KMS-11 (cell line): Measurements from ENCODE around the gene MOSPD2.

Source experiments
- H2AFZ ChIP-seq: fragments of 200-600 bp; sonication (generic); 2 replicates; pipeline ENCODE4 v1.6.1; 2016; ENCODE audit warnings: antibody characterized with exemption, mixed run types, low read depth
- H3K27ac ChIP-seq: fragments of 200-600 bp; sonication (generic); 2 replicates; pipeline ENCODE4 v1.6.1; 2016; ENCODE audit warnings: mild to moderate bottlenecking, mixed run types
- H3K27me3 ChIP-seq: fragments of 200-600 bp; sonication (generic); 2 replicates; pipeline ENCODE4 v1.6.1; 2017; ENCODE audit warnings: mild to moderate bottlenecking, low read depth, mixed run types, moderate library complexity; ENCODE audit not compliant: insufficient read depth
- H3K36me3 ChIP-seq: fragments of 200-600 bp; sonication (generic); 2 replicates; pipeline ENCODE4 v1.6.1; 2017; ENCODE audit warnings: mild to moderate bottlenecking, mixed run types; ENCODE audit not compliant: insufficient read depth
- H3K4me1 ChIP-seq: fragments of 200-600 bp; sonication (generic); 2 replicates; pipeline ENCODE4 v1.6.1; 2016; ENCODE audit warnings: mild to moderate bottlenecking, low read depth, mixed run types; ENCODE audit not compliant: poor library complexity, severe bottlenecking
- H3K4me2 ChIP-seq: fragments of 200-600 bp; sonication (generic); 2 replicates; pipeline ENCODE4 v1.7.0; 2016; ENCODE audit warnings: mild to moderate bottlenecking, mixed run types
- H3K4me3 ChIP-seq: fragments of 200-600 bp; sonication (generic); IDR thresholded peaks from 2 replicates; pipeline ENCODE4 v1.6.1; 2017; ENCODE audit warnings: low read depth, low read length, mixed read lengths; ENCODE audit not compliant: insufficient read depth
- H3K79me2 ChIP-seq: fragments of 200-600 bp; sonication (generic); 2 replicates; pipeline ENCODE4 v1.6.1; 2016; ENCODE audit warnings: low read depth, mixed run types; ENCODE audit not compliant: insufficient read depth
- H3K9ac ChIP-seq: fragments of 200-600 bp; sonication (generic); 2 replicates; pipeline ENCODE4 v1.6.1; 2016; ENCODE audit warnings: mild to moderate bottlenecking, mixed run types
- H4K20me1 ChIP-seq: fragments of 200-600 bp; sonication (generic); 2 replicates; pipeline ENCODE4 v1.6.1; 2016; ENCODE audit warnings: mild to moderate bottlenecking, mixed run types; ENCODE audit not compliant: insufficient read depth
- CTCF ChIP-seq: fragments of 200-600 bp; sonication (generic); conservative IDR thresholded peaks from 2 replicates; pipeline ENCODE4 v1.6.1; 2017; ENCODE audit warnings: low read depth, mild to moderate bottlenecking, antibody characterized with exemption, low read length, moderate library complexity, mixed read lengths

MOSPD2 gene

GRCh38 chrX:14896273-14896672 lies 23.1 kb downstream of the MOSPD2 start:
- Histone ChIP-seq H3K4me1 (peaks cover 15% of the 10 kb centered on the region), H2AFZ (no peak overlapping the region), H3K27ac (no peak overlapping the region), H3K4me2 (peak overlapping the region; percentile 39; the same call in 1 of the 2 replicates), H3K36me3 (no peaks in the 10 kb centered on the region), H3K79me2 (no peaks in the 10 kb centered on the region), H3K27me3 (no peaks in the 10 kb centered on the region), H3K9ac (no peak overlapping the region), H4K20me1 (no peaks in the 10 kb centered on the region), H3K4me3 (no peak overlapping the region)
- no peak for TF ChIP-seq CTCF

DNA sequence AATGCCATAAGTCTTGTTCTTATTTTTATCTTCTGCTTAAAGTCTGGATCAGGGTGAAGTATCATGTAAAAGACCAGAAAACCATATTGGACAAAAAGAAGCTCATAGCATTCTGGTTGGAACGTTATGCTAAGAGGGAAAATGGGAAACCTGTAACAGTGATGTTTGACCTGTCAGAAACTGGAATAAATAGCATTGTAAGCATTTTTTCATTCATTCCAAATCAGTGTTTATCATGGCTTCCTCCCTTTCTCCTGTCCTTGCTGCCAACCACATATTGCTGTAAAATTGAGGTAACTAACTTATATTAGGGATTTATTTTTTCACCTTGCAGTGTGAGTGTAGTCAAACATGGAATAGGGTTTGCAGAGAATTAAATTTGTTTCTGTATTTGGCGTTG lies 23.8 kb downstream of the MOSPD2 start:
- no peak overlapping the region for H3K4me2 ChIP-seq
- no peaks in the 10 kb centered on the region for H3K79me2 ChIP-seq
- no peak overlapping the region for H2AFZ ChIP-seq
- no peak overlapping the region for H3K4me3 ChIP-seq
- H3K4me1 ChIP-seq: peaks cover 15% of the 10 kb centered on the region
- no peaks in the 10 kb centered on the region for H4K20me1 ChIP-seq
- H3K27ac ChIP-seq: no peak overlapping the region
- no peak for TF ChIP-seq CTCF
- no peaks in the 10 kb centered on the region for H3K27me3 ChIP-seq
- no peaks in the 10 kb centered on the region for H3K36me3 ChIP-seq
- no peak overlapping the region for H3K9ac ChIP-seq

GRCh38 chrX:14899607-14900006 lies 26.4 kb downstream of the MOSPD2 start:
- Histone ChIP-seq H4K20me1 (no peaks in the 10 kb centered on the region), H3K79me2 (no peaks in the 10 kb centered on the region), H3K4me2 (no peak overlapping the region), H3K4me1 (peaks cover 15% of the 10 kb centered on the region), H2AFZ (no peak overlapping the region), H3K27ac (no peak overlapping the region), H3K27me3 (no peaks in the 10 kb centered on the region), H3K9ac (no peak overlapping the region), H3K4me3 (no peak overlapping the region), H3K36me3 (no peaks in the 10 kb centered on the region)
- TF ChIP-seq CTCF: no peak

DNA sequence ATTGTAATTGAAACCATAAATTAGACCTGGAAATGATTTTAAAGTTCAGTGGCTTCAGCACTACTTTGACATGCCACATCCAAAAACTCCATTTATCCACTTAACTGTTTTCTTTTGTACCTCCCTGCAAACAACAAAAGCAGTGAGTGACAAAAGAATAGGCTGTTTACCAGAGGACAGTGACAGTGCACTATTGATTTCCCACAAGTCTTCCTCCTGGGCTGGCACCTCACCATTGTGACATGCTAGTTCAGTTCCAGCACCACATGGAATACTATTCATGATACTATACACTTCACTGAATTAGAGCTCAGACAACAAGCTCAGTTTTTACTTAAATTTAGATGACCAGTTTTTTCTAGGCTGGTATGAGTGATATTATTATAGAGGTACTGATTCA lies 29.3 kb downstream of the MOSPD2 start:
- H2AFZ ChIP-seq: no peak overlapping the region
- TF ChIP-seq CTCF: no peak
- H3K36me3 ChIP-seq: no peaks in the 10 kb centered on the region
- no peak overlapping the region for H3K9ac ChIP-seq
- no peaks in the 10 kb centered on the region for H3K79me2 ChIP-seq
- no peak overlapping the region for H3K4me2 ChIP-seq
- no peaks in the 10 kb centered on the region for H4K20me1 ChIP-seq
- H3K4me1 ChIP-seq: peaks cover 6% of the 10 kb centered on the region
- H3K4me3 ChIP-seq: no peak overlapping the region
- H3K27me3 ChIP-seq: no peaks in the 10 kb centered on the region
- no peak overlapping the region for H3K27ac ChIP-seq
